G401 (cell line): ENCODE results near the gene RSPRY1. TPM values are rescaled to one million over a fixed set of nuclear protein-coding genes. Genes with fewer than 3 reads are reported as not detected.

Source experiments
- DNase-seq: peaks from one replicate; pipeline ENCODE4 v3.0.0-alpha.2; 2015; ENCODE audit warnings: low spot score
- in situ Hi-C: cut with HindIII; loops from 2 replicates; pipeline ENCODE4 v1.10.0; 2016; ENCODE audit warnings: low sequenced_read_pairs, mixed read lengths
- total RNA-seq: library from RNA; depleted of rRNA; stranded (reverse); fragments of >200 nt; shearing (Covaris generic); gene quantifications from 2 replicates; pipeline ENCODE4 v1.2.3, GENCODE V29; 2014

Gene RSPRY1
- total RNA-seq, 1 experiment from 2014 or later: 36.2 TPM

GRCh38 chr16:57244463-57244766 lies 58.3 kb downstream of the RSPRY1 start:
- no peak for DNase-seq

GRCh38 chr16:57244767-57245471 lies 58.8 kb downstream of the RSPRY1 start, which contains the start of gene ARL2BP:
Gene ARL2BP (plus strand): TSS chr16:57245259. CDS start chr16:57245368, 109 bp downstream.
- peak; percentile 98 for DNase-seq
- in situ Hi-C loops: no loop called here

More at GRCh38 chr16:57244463-57244766, 58.3 kb downstream of the RSPRY1 start:
- in situ Hi-C loops: no loop called here

- in situ Hi-C loops: no loop called here
- peak; percentile 46 for DNase-seq
Measured at GRCh38 chr16:57245472-57246113, 59.5 kb downstream of the RSPRY1 start.

GRCh38 chr16:57251352-57251751 lies 65.2 kb downstream of the RSPRY1 start:
- in situ Hi-C loops: no loop called here
- DNase-seq: no peak

- no peak for DNase-seq
- in situ Hi-C loops: no loop called here
Measured at GRCh38 chr16:57252148-57252721, 66.1 kb downstream of the RSPRY1 start.

- in situ Hi-C loops: no loop called here
- no peak for DNase-seq
Measured at GRCh38 chr16:57253466-57253865, 67.3 kb downstream of the RSPRY1 start.

- DNase-seq: no peak
- in situ Hi-C loops: no loop called here
Measured at GRCh38 chr16:57255686-57256415, 69.7 kb downstream of the RSPRY1 start.

GRCh38 chr16:57256601-57257395 lies 70.7 kb downstream of the RSPRY1 start:
- DNase-seq: no peak
- in situ Hi-C loops: no loop called here

GRCh38 chr16:57257455-57258070 lies 71.4 kb downstream of the RSPRY1 start:
- in situ Hi-C loops: no loop called here

GRCh38 chr16:57258226-57258909 lies 72.2 kb downstream of the RSPRY1 start:
- DNase-seq: no peak
- in situ Hi-C loops: no loop called here

More at GRCh38 chr16:57257455-57258070, 71.4 kb downstream of the RSPRY1 start:
- DNase-seq: no peak

GRCh38 chr16:57258910-57259475 lies 72.9 kb downstream of the RSPRY1 start:
- no peak for DNase-seq
- in situ Hi-C loops: no loop called here

- no peak for DNase-seq
- in situ Hi-C loops: no loop called here
Measured at GRCh38 chr16:57260294-57260929, 74.3 kb downstream of the RSPRY1 start.

- in situ Hi-C loops: no loop called here
- DNase-seq: no peak
Measured at GRCh38 chr16:57261806-57262205, 75.7 kb downstream of the RSPRY1 start.

GRCh38 chr16:57262841-57263540 lies 76.9 kb downstream of the RSPRY1 start:
- DNase-seq: no peak
- in situ Hi-C loops: no loop called here

- no peak for DNase-seq
- in situ Hi-C loops: no loop called here
Measured at GRCh38 chr16:57263541-57264351, 77.6 kb downstream of the RSPRY1 start.

- DNase-seq: no peak
- in situ Hi-C loops: no loop called here
Measured at GRCh38 chr16:57264381-57264780, 78.3 kb downstream of the RSPRY1 start.
